ENCODE measurements around the gene RPL10. TPM values are rescaled to one million over a fixed set of nuclear protein-coding genes. Genes with fewer than 3 reads are reported as not detected.
"Not testable (repeated sequence)": the region's sequence is repeated elsewhere in the genome, so short reads cannot be mapped to it uniquely, and the experiment has no call there.

The RPL10 gene
- total and polyA plus RNA-seq, 2 donors, result 3,691 to 5,631 TPM

DNA sequence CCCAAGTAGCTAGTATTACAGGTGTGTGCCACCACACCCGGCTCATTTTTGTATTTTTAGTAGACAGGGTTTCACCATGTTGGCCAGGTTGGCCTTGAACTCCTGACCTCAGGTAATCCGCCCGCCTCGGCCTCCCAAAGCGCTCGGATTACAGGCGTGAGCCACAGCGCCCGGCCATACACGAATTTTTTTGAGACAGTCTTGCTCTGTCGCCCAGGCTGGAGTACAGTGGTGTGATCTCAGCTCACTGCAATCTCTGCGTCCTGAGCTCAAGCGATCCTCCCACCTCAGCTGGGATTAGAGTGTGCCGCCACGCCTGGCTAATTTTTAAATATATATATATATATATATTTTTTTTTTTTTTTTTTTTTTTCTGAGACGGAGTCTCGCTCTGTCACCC lies 1.8 kb upstream of the RPL10 start:
- 83% methylated on average over 17 of the region's 17 CpGs for WGBS
- DNase-seq (ENCODE audit: extremely low spot score); H3K27ac ChIP-seq (ENCODE audit: low read depth); H3K36me3 ChIP-seq (ENCODE audit: insufficient read depth); H3K4me3 ChIP-seq (ENCODE audit: low read depth, low read length); H3K4me1 ChIP-seq (ENCODE audit: insufficient read depth): not testable (repeated sequence)

DNA sequence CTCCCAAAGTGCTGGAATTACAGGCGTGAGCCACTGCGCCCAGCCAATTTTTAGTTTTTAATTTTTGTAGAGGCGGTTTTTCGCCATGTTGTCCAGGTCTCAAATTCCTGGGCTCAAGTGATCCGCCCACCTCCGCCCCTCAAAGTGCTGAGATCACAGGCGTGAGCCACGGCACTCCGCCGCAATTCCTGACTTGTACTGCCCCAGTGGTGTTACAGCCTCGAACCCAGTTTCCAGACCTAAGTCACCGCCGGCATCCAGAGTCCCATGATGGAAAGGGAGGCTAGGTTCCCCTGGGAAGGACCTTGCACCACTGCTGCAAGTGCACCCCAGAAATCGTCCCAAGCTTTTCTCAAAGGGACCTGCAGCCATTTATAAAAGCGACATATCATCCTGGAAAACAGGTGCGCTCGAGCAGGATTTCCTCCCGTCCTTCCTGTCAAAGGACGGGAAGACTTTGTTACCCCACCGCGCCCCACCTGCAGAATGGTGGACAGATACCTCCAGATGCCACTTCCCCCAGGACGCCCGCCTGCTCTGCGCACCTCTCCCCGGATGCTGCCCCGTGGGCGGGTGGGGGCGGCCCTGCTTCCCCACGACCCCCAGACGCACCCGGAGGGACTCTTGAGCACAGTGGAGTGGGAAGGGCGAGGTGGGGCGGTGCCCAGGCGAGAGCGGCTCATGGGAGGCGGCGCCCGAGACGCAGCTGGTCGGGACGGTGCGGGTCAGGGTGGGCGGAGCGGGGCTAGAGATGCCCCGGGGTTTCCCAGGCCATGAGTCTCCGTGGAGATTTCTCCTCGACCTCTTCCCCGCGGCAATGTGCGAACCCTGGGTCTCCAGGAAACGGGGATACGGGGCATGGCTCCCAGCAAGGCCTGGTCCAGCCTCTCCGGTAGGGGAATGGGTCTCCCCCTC lies 947 bp upstream of the RPL10 start:
- no peaks in the 10 kb centered on the region for H3K4me1 ChIP-seq (ENCODE audit: insufficient read depth)
- no peak for DNase-seq (ENCODE audit: extremely low spot score)
- 2% methylated on average over 52 of the region's 53 CpGs for WGBS
- peak overlapping the region; percentile 98 for H3K27ac ChIP-seq (ENCODE audit: low read depth)
- peak overlapping the region; percentile 53 for H3K4me3 ChIP-seq (ENCODE audit: low read depth, low read length)
- H3K36me3 ChIP-seq (ENCODE audit: insufficient read depth), result peaks cover 3% of the 10 kb centered on the region

DNA sequence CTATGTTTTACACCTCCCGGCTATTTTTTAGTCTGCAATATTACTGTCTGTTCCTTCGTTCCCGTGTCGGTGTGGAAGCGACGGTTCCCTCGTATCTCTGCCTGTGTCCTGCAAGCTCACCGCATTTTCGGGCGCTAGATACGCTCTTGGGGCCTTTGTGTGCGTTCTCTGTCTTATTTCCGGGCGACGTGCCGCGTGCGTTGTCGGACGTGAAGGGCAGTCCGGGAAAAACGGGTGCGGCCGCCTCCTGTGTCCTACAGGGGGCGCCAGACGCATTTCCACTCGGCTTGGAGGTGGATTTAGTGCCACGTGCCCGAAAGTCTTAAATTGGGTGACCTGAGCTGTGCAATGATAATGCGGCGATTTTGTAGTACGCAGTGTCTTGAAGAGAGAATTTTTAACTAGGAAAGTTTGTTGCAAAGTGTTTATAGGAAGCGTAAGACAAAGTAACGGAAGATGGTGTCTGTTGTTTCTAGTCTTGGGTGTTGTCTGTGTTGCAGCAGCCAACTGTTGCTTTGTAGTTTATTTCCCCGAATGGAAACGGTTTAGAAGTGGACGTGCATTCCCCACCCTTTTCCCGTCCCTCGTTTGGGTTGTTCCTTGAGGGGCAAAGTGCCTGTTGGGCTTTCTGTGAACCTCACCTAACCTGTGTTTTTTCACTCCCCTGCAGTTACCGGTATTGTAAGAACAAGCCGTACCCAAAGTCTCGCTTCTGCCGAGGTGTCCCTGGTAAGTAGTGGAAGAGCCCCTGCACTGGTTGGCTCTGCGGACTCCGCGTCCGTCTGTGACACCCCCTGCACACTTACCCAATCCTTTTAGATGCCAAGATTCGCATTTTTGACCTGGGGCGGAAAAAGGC lies 720 bp downstream of the RPL10 start:
- H3K36me3 ChIP-seq (ENCODE audit: insufficient read depth), result peaks cover 3% of the 10 kb centered on the region
- peak overlapping the region; percentile 83 for H3K27ac ChIP-seq (ENCODE audit: low read depth)
- WGBS, result 2% methylated on average over 49 of the region's 49 CpGs
- H3K4me3 ChIP-seq (ENCODE audit: low read depth, low read length), result peak overlapping the region; percentile 66
- H3K4me1 ChIP-seq (ENCODE audit: insufficient read depth), result no peaks in the 10 kb centered on the region
- peak; percentile 62 for DNase-seq (ENCODE audit: extremely low spot score)

DNA sequence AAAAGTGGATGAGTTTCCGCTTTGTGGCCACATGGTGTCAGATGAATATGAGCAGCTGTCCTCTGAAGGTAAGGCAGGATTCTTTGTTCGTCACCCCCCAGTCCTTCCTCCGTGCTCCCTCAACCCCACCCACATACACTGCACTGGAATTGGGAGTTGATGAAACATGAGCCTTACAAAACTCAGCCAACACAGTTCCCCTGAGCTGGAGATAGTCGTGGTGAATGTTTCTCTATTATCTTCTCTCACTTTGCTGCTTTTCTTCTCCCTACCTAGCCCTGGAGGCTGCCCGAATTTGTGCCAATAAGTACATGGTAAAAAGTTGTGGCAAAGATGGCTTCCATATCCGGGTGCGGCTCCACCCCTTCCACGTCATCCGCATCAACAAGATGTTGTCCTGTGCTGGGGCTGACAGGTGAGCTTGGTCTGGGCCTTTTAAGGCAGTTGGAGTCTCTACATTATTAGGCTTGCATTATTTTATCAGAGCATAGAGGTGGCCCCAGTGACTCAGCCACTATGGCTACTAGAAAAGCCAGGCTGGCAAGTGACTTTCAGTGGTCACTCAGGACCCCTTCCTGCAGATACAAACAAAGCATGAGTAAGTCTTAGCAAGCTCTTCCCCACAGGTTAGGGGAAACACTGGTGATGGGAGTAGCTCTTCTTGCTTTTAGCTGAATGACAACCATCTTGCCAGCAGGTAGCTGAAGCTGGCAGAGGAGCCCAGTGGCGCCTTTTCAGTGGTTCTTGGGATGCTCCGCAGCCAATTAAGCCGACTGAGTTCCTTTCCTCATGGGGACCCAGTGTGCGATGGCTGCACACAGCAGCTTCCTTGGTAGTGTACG lies 1.6 kb downstream of the RPL10 start:
- no peak for DNase-seq (ENCODE audit: extremely low spot score)
- 36% methylated on average over 14 of the region's 14 CpGs for WGBS
- Histone ChIP-seq H3K27ac (ENCODE audit: low read depth) (no peak overlapping the region), H3K4me1 (ENCODE audit: insufficient read depth) (no peaks in the 10 kb centered on the region), H3K36me3 (ENCODE audit: insufficient read depth) (peaks cover 3% of the 10 kb centered on the region), H3K4me3 (ENCODE audit: low read depth, low read length) (peak overlapping the region; percentile 66)

DNA sequence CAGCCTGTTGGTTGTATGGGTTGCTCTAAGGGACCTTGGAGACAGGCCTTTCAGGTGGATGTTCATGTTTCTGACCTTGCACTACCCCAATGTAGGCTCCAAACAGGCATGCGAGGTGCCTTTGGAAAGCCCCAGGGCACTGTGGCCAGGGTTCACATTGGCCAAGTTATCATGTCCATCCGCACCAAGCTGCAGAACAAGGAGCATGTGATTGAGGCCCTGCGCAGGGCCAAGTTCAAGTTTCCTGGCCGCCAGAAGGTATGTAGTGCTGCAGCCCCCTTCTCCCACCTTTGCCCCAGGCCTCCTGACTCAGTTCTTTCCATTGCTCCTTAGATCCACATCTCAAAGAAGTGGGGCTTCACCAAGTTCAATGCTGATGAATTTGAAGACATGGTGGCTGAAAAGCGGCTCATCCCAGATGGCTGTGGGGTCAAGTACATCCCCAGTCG lies 2.2 kb downstream of the RPL10 start:
- H3K4me3 ChIP-seq (ENCODE audit: low read depth, low read length); H3K4me1 ChIP-seq (ENCODE audit: insufficient read depth); H3K27ac ChIP-seq (ENCODE audit: low read depth); DNase-seq (ENCODE audit: extremely low spot score); H3K36me3 ChIP-seq (ENCODE audit: insufficient read depth): not testable (repeated sequence)
- WGBS, result 76% methylated on average over 6 of the region's 6 CpGs

DNA sequence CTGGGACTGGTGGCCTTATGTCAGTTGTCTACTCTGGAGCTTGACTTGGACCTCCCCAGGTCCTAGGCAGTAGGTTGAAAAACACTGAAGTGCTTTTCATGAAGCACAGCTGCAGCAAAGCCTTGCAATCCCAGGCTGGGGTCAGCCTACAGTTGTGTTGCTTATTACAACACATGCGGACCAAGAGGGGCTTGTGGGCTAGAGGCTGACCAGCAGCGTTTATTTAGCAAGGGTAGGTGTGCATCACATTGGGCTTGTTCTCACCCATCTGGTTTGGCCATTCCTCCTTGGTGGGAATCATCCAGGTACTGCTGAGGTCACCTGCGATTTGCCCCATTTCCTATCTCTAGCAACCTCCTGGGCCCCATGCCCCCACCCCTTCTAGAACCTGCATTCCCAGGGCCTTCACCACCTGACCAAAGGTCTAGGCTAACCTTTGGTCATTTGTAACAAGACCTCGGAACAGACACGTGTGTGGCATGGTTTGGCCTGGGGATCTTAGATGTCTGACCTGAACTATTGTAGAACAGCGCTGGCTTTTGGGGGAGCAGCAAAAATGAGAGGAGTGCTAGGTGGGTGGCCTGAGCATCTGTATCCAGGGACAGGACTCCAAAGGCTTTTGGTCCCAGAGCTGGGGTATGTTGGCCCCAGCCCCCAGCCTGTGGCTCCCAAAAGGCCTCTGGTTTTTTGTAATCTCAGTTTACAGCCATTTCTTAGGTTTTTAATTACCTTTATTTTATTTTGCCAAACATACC lies 3.0 kb downstream of the RPL10 start:
- no peak for DNase-seq (ENCODE audit: extremely low spot score)
- Histone ChIP-seq H3K27ac (ENCODE audit: low read depth) (peak overlapping the region; percentile 45), H3K4me1 (ENCODE audit: insufficient read depth) (no peaks in the 10 kb centered on the region), H3K36me3 (ENCODE audit: insufficient read depth) (peaks cover 3% of the 10 kb centered on the region), H3K4me3 (ENCODE audit: low read depth, low read length) (no peak overlapping the region)
- 40% methylated on average over 6 of the region's 6 CpGs for WGBS

DNA sequence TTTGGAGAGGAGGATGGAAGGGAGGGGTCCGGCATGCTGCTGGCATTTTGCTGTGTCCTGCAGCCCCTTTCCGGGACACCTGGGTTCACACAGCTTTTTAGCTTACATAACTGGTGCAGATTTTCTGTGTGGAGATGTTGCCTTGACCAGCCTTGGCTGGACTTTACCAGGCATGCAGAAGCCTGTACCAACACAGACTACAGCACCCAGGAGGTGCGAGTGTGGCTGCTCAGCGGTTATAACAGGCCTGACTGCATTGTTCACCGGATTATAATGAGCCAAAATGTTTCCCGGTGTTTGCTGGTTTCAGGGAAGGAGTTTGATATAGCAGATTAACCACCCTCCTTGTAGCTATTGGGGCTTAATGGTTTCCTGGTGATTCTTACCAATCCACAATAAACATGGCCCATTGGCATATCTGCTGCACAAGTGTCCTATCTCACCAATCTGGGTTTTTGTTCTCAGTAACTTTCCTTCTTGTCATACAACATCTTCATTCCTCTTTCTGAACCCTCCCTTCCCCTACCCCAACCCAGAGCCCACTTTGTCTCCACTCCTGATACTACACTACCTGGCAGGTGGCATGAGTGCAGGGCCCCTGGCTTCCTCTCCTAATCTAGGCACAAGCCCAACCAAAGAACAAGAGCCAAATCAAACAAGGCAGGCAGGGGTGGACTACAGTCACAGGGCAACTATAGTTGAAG lies 3.9 kb downstream of the RPL10 start:
- 50% methylated on average over 6 of the region's 6 CpGs for WGBS
- DNase-seq (ENCODE audit: extremely low spot score), result no peak
- H3K27ac ChIP-seq (ENCODE audit: low read depth), result no peak overlapping the region
- H3K4me3 ChIP-seq (ENCODE audit: low read depth, low read length), result no peak overlapping the region
- H3K4me1 ChIP-seq (ENCODE audit: insufficient read depth), result no peaks in the 10 kb centered on the region
- H3K36me3 ChIP-seq (ENCODE audit: insufficient read depth), result peaks cover 3% of the 10 kb centered on the region

DNA sequence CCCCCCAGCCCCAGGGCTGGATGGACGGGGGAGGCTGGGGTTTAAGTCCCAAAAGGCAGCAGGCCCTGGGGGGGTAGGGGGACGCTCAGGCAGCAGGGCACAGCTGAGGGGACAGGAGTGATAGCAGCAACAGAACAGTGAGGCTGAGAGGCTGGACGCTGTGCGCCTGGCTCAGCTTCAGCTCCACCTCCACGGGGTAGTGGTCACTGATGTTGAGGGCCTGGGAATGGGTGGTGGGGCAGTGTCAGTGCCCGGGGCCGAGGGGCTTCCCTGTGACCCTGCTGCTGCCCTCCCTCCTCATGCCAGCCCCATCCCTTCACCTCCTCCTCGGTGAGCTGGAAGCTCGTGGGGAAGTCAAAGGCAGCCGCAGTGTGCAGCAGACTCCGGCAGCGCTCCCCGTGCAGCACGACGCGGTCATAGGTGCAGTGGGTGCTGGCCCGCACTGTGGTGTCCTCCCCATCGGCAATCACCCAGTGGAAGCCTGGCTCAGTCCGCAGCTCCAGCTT lies 4.5 kb downstream of the RPL10 start:
- Histone ChIP-seq H3K4me3 (ENCODE audit: low read depth, low read length) (no peak overlapping the region), H3K4me1 (ENCODE audit: insufficient read depth) (no peaks in the 10 kb centered on the region), H3K27ac (ENCODE audit: low read depth) (no peak overlapping the region), H3K36me3 (ENCODE audit: insufficient read depth) (peaks cover 3% of the 10 kb centered on the region)
- no peak for DNase-seq (ENCODE audit: extremely low spot score)
- WGBS, result 79% methylated on average over 19 of the region's 19 CpGs

DNA sequence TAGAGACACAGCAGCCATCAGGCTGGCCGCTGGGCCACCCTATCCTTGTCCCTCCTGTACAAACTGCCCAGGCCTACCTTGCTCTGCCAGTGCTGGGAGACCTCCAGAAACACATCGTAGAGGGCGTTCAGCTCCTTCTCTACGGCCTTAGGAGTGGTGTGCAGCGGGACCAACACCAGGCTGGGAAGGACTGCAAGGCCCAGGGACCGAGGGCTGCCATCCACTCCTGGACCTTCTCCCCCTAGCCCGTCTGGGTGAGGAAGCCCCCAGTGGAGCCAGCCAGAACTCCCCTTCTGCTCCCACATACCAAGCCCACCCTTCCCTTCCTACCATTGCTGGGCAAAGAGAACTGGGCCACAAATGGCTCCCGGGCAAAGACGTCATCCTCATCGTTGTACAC lies 5.0 kb downstream of the RPL10 start:
- no peak for DNase-seq (ENCODE audit: extremely low spot score)
- H3K4me1 ChIP-seq (ENCODE audit: insufficient read depth), result no peaks in the 10 kb centered on the region
- no peak overlapping the region for H3K4me3 ChIP-seq (ENCODE audit: low read depth, low read length)
- no peak overlapping the region for H3K27ac ChIP-seq (ENCODE audit: low read depth)
- 79% methylated on average over 10 of the region's 10 CpGs for WGBS
- H3K36me3 ChIP-seq (ENCODE audit: insufficient read depth), result peaks cover 3% of the 10 kb centered on the region

DNA sequence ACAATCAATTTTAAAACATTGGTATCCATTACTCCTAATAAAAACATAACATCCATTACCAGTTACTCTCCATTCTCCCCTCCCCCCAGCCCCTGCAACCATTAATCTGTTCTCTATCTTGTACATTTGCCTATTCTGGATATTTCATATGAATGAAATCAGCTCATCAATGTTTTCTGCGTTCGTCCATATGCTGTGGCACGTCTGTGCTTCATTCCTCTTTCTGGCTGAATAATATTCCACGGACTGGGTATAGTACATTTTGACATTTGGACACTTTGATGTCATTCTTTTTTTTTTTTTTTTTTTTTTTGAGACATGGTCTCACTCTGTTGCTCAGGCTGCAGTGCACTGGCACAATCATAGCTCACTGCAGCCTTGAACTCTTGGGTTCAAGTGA lies 5.7 kb downstream of the RPL10 start:
- Histone ChIP-seq H3K27ac (ENCODE audit: low read depth) (no peak overlapping the region), H3K4me3 (ENCODE audit: low read depth, low read length) (no peak overlapping the region), H3K36me3 (ENCODE audit: insufficient read depth) (peaks cover 3% of the 10 kb centered on the region), H3K4me1 (ENCODE audit: insufficient read depth) (no peaks in the 10 kb centered on the region)
- no peak for DNase-seq (ENCODE audit: extremely low spot score)
- WGBS, result 92% methylated on average over 4 of the region's 4 CpGs

DNA sequence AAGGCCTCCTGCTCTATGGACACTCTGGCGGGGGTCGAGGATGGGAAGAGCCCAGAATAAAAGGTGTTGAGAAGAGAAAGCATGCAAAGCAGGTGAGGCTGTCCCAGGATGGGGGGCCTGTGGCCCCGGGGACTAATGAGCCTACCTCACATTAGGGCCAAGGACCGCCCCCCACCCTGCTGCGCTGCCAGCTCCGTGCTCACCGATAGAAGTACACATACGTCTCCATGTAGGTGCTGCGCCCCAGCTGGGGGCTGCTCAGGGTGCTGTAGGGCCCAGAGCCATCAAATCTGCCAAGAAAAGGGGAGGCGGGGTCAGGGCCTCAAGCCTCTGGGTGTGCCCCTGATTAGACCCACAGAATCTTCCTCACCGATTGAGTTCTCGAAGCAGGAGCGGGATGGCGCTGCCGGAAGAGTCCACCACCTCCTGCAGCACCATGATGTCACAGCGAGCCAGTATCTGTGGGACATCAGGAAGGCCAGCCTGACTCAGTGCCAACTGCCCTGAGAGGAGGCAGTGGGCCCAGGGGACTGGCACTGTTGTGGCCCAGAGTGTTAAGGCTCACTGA lies 6.5 kb downstream of the RPL10 start:
- H3K36me3 ChIP-seq (ENCODE audit: insufficient read depth), result peaks cover 3% of the 10 kb centered on the region
- H3K4me1 ChIP-seq (ENCODE audit: insufficient read depth), result no peaks in the 10 kb centered on the region
- 93% methylated on average over 16 of the region's 16 CpGs for WGBS
- no peak overlapping the region for H3K27ac ChIP-seq (ENCODE audit: low read depth)
- no peak overlapping the region for H3K4me3 ChIP-seq (ENCODE audit: low read depth, low read length)
- DNase-seq (ENCODE audit: extremely low spot score), result no peak

Data from urinary bladder (tissue), 4 donors.